Liver (tissue), 9 donors: ENCODE measurements around the gene RNF215. TPM values are rescaled to one million over a fixed set of nuclear protein-coding genes. Genes with fewer than 3 reads are reported as not detected.

Source experiments
- DNase-seq: peaks from one replicate; pipeline ENCODE4 v3.0.0-alpha.2; 2017; ENCODE audit warnings: low spot score
- H3K27ac ChIP-seq, 2 donors: one replicate each; pipeline ENCODE4 v1.7.0; 2013; ENCODE audit warnings: inconsistent platforms in 2 of 2, low read length in 2 of 2, control low read depth in 1 of 2, low read depth in 1 of 2, mild to moderate bottlenecking in 1 of 2
- H3K27me3 ChIP-seq, 4 donors: one replicate each; pipeline versions ENCODE4 v1.6.1 to v1.7.0; 2013; ENCODE audit warnings: low read length in 3 of 4, inconsistent platforms in 1 of 4, mild to moderate bottlenecking in 1 of 4, moderate library complexity in 1 of 4; ENCODE audit not compliant: control insufficient read depth in 4 of 4, insufficient read depth in 4 of 4
- H3K36me3 ChIP-seq, 4 donors: one replicate each; pipeline versions ENCODE4 v1.6.1 to v1.7.0; 2013; ENCODE audit warnings: low read length in 3 of 4, mild to moderate bottlenecking in 3 of 4, low read depth in 1 of 4, moderate library complexity in 1 of 4; ENCODE audit not compliant: control insufficient read depth in 4 of 4, insufficient read depth in 3 of 4
- H3K4me1 ChIP-seq, 4 donors: one replicate each; pipeline versions ENCODE4 v1.6.1 to v1.7.0; 2013; ENCODE audit warnings: low read length in 3 of 4, mild to moderate bottlenecking in 3 of 4, moderate library complexity in 1 of 4; ENCODE audit not compliant: control insufficient read depth in 4 of 4, insufficient read depth in 4 of 4
- H3K4me3 ChIP-seq, 3 donors: one replicate each; pipeline versions ENCODE4 v1.6.1 to v1.7.0; 2013; ENCODE audit warnings: low read length in 3 of 3, control low read depth in 1 of 3, low read depth in 1 of 3, mild to moderate bottlenecking in 1 of 3
- H3K9ac ChIP-seq, 2 donors: one replicate each; pipeline ENCODE4 v1.7.0; 2013; ENCODE audit warnings: low read length in 2 of 2, mild to moderate bottlenecking in 2 of 2, moderate library complexity in 2 of 2, control low read depth in 1 of 2, low read depth in 1 of 2
- H3K9me3 ChIP-seq, 4 donors: one replicate each; pipeline versions ENCODE4 v1.6.1 to v1.7.0; 2013; ENCODE audit warnings: low read length in 3 of 4; ENCODE audit not compliant: control insufficient read depth in 4 of 4
- CTCF ChIP-seq: fragments of 150-350 bp; IDR thresholded peaks from 2 replicates; pipeline ENCODE4 v1.5.1; 2017; ENCODE audit warnings: improper control_type of control experiment, low read depth, low read length; ENCODE audit not compliant: missing input control
- FOXA1 ChIP-seq: IDR thresholded peaks from 2 replicates; pipeline ENCODE4 v1.6.1; 2016; ENCODE audit warnings: antibody characterized with exemption
- FOXA2 ChIP-seq: IDR thresholded peaks from 2 replicates; pipeline ENCODE4 v1.6.1; 2016; ENCODE audit warnings: antibody characterized with exemption
- HNF4A ChIP-seq, 2 donors: conservative IDR thresholded peaks; 2 replicates each; pipeline ENCODE4 v1.6.1; 2016; ENCODE audit warnings: antibody characterized with exemption in 2 of 2, mild to moderate bottlenecking in 2 of 2
- HNF4G ChIP-seq: IDR thresholded peaks from 2 replicates; pipeline ENCODE4 v1.6.1; 2016; ENCODE audit warnings: antibody characterized with exemption
- JUND ChIP-seq, 2 donors: IDR thresholded peaks; 2 replicates each; pipeline ENCODE4 v1.6.1; 2016; ENCODE audit warnings: antibody characterized with exemption in 2 of 2
- MAX ChIP-seq: IDR thresholded peaks from 2 replicates; pipeline ENCODE4 v1.6.1; 2016; ENCODE audit warnings: antibody characterized with exemption
- NR2F2 ChIP-seq: IDR thresholded peaks from 2 replicates; pipeline ENCODE4 v1.6.1; 2016; ENCODE audit warnings: antibody characterized with exemption
- RAD21 ChIP-seq, 2 donors: IDR thresholded peaks; 2 replicates each; pipeline ENCODE4 v1.6.1; 2016; ENCODE audit warnings: antibody characterized with exemption in 2 of 2, mild to moderate bottlenecking in 2 of 2
- RXRA ChIP-seq, 2 donors: IDR thresholded peaks; 2 replicates each; pipeline ENCODE4 v1.6.1; 2017 to 2018; ENCODE audit warnings: antibody characterized with exemption in 2 of 2, mild to moderate bottlenecking in 1 of 2
- SP1 ChIP-seq: IDR thresholded peaks from 2 replicates; pipeline ENCODE4 v1.6.1; 2018; ENCODE audit warnings: antibody characterized with exemption, mild to moderate bottlenecking
- YY1 ChIP-seq: IDR thresholded peaks from 2 replicates; pipeline ENCODE4 v1.6.1; 2016; ENCODE audit warnings: antibody characterized with exemption, mild to moderate bottlenecking
- ZBTB33 ChIP-seq: IDR thresholded peaks from 2 replicates; pipeline ENCODE4 v1.6.1; 2016; ENCODE audit warnings: antibody characterized with exemption
- WGBS: extraction: QIAGEN DNeasy Blood & Tissue Kit; methylation state at CpG from one replicate; pipeline ENCODE4 v1.1.7; 2013; 5-methylcytosine and 5-hydroxymethylcytosine counted together
- polyA plus RNA-seq, 2 donors: library from polyadenylated mRNA; stranded (reverse) in 1 of 2; unstranded in 1 of 2; fragments of 200-250 nt in 1 of 2; fragments of >200 nt in 1 of 2; fragmentation: Nextera tagmentation in 1 of 2; extraction: Ambion mirVana in 1 of 2; gene quantifications; one replicate each; pipeline versions ENCODE4 v1.2.1 to v1.2.3, GENCODE V29; 2013 to 2015
- total RNA-seq, 2 donors: library from RNA; depleted of rRNA; stranded (reverse); fragments of >200 nt; gene quantifications; one replicate each; pipeline ENCODE4 v1.2.3, GENCODE V29; 2014
- TF ChIP-seq, protein P1 (sequence below): IDR thresholded peaks from 2 replicates; pipeline ENCODE4 v1.6.1; 2016; ENCODE audit warnings: antibody characterized with exemption
- donor health status: healthy.
- donor health status: healthy.
- donor health status: healthy.
- donor health status: healthy.
- donor health status: healthy.

RNF215 gene
- total and polyA plus RNA-seq, 4 donors, result 0.71 to 7.3 (median 5.8) TPM

GRCh38 chr22:30358541-30358940 lies 28.7 kb downstream of the RNF215 start (continued):
- TF ChIP-seq FOXA2 (no peak), JUND (IDR thresholded peaks at IDR 0.05) (no peak)

- Histone ChIP-seq H3K4me1 (peaks cover 6 to 32% (median 26%) of the 10 kb centered on the region in 4 donors), H3K27ac (no peak overlapping the region), H3K4me3 (no peak overlapping the region), H3K9ac (no peak overlapping the region), H3K9me3 (no peaks in the 10 kb centered on the region), H3K27me3 (no peaks in the 10 kb centered on the region), H3K36me3 (peaks cover under 1 to 3% (median 2%) of the 10 kb centered on the region in 4 donors)
- no peak for DNase-seq
- no peak for TF ChIP-seq HNF4G
- no peak for TF ChIP-seq MAX
- TF ChIP-seq RXRA (IDR thresholded peaks at IDR 0.05), result no peak
- TF ChIP-seq NR2F2, result no peak
- no peak for TF ChIP-seq RAD21 (IDR thresholded peaks at IDR 0.05)
- TF ChIP-seq HNF4A (conservative IDR thresholded peaks at IDR 0.05), result no peak
- TF ChIP-seq SP1, result no peak
- no peak for TF ChIP-seq CTCF
- no peak for TF ChIP-seq ZBTB33
- TF ChIP-seq, protein P1, sequence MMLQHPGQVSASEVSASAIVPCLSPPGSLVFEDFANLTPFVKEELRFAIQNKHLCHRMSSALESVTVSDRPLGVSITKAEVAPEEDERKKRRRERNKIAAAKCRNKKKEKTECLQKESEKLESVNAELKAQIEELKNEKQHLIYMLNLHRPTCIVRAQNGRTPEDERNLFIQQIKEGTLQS, result no peak
- no peak for TF ChIP-seq FOXA1
- WGBS, result 65% methylated on average over 22 of the region's 22 CpGs
Observed at GRCh38 chr22:30357650-30358215, 29.5 kb downstream of the RNF215 start.

DNA sequence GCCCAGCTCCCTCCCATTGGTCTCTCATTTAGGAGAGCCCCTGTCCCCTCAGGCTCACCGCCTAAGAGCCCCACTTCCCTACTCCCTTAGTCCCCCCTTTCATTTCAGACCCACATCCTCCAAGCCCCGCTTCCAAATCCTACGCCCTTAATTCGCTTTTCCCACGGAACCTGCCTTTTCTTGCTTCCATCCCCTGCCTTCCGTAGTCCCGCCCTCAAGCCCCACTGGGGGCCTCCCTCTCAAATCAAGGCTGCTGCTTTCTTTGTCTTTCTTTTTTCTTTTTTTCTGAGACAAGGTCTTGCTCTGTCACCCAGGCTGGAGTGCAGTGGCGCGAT lies 30.0 kb downstream of the RNF215 start:
- H3K36me3 ChIP-seq, result peaks cover 5 to 9% (median 7%) of the 10 kb centered on the region in 4 donors
- DNase-seq, result no peak
- no peaks in the 10 kb centered on the region for H3K9me3 ChIP-seq
- peak overlapping the region; percentile 78 to 88 (median 80) for H3K4me3 ChIP-seq
- peaks cover 6 to 32% (median 26%) of the 10 kb centered on the region in 4 donors for H3K4me1 ChIP-seq
- 3% methylated on average over 9 of the region's 9 CpGs for WGBS
- peak overlapping the region; percentile 97 to 100 for H3K27ac ChIP-seq
- no peaks in the 10 kb centered on the region for H3K27me3 ChIP-seq
- TF ChIP-seq HNF4A (conservative IDR thresholded peaks at IDR 0.05) (no peak), RXRA (IDR thresholded peaks at IDR 0.05) (no peak), YY1 (no peak), MAX (no peak), HNF4G (no peak), CTCF (no peak), NR2F2 (no peak), FOXA2 (no peak), JUND (IDR thresholded peaks at IDR 0.05) (no peak), FOXA1 (no peak)
- H3K9ac ChIP-seq, result peak overlapping the region in 1 of 2 donors; percentile 1
